ENCODE data around the gene RMI1.

DNA sequence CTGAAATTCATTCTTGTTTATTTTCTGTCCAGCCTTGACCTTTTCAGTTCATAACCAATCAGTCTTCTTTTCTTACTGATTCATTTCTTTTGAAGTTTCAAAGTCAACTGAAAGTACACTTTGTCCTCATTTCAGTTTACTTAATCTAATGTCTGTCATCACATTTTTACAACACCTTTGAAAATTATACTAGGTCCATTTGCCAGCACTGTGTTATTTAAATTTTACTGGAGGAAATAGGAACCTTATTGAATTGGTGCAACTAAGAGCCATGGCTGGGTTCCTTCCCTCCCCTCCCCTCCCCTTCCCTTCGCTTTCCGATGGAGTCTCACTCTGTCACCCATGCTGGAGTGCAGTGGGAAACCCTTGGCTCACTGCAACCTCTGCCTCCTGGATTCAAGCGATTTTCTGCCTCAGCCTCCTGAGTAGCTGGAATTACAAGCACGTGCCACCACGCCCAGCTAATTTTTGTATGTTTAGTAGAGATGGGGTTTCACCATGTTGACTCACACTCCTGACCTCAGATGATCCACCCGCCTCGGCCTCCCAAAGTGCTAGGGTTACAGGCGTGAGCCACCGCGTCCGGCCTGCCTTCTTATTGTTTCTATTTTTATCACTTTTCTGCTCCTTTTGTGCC is 6.3 kb downstream of the RMI1 start:
- TF ChIP-seq, protein P1, sequence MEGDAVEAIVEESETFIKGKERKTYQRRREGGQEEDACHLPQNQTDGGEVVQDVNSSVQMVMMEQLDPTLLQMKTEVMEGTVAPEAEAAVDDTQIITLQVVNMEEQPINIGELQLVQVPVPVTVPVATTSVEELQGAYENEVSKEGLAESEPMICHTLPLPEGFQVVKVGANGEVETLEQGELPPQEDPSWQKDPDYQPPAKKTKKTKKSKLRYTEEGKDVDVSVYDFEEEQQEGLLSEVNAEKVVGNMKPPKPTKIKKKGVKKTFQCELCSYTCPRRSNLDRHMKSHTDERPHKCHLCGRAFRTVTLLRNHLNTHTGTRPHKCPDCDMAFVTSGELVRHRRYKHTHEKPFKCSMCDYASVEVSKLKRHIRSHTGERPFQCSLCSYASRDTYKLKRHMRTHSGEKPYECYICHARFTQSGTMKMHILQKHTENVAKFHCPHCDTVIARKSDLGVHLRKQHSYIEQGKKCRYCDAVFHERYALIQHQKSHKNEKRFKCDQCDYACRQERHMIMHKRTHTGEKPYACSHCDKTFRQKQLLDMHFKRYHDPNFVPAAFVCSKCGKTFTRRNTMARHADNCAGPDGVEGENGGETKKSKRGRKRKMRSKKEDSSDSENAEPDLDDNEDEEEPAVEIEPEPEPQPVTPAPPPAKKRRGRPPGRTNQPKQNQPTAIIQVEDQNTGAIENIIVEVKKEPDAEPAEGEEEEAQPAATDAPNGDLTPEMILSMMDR (IDR thresholded peaks at IDR 0.05) = no peak
- no peak for TF ChIP-seq EP300 (IDR thresholded peaks at IDR 0.05)

All from stomach (tissue), 4 donors.